Hepatocyte (in vitro differentiated cells): ENCODE data around the gene RASSF3.

Experiments
- CTCF ChIP-seq: fragments of 200-600 bp; sonication (generic); IDR thresholded peaks from 2 replicates; pipeline ENCODE4 v1.5.1; 2016; ENCODE audit warnings: antibody characterized with exemption, mild to moderate bottlenecking; ENCODE audit not compliant: poor library complexity
- EZH2phosphoT487 ChIP-seq: fragments of 200-600 bp; sonication (generic); IDR thresholded peaks from one replicate; pipeline ENCODE4 v1.6.1; 2018; ENCODE audit warnings: antibody characterized with exemption, mild to moderate bottlenecking, low read depth, moderate library complexity; ENCODE audit not compliant: unreplicated experiment, severe bottlenecking

- TF ChIP-seq CTCF (no peak), EZH2phosphoT487 (no peak)
These were observed 55.2 kb downstream of the RASSF3 start for GRCh38 chr12:64665514-64665913.
